ENCODE results near the gene SEMA4D.

The SEMA4D gene

GRCh38 chr9:89436326-89436725 lies 61.6 kb downstream of the SEMA4D start:
- no peaks in the 10 kb centered on the region for H3K27me3 ChIP-seq (ENCODE audit: control insufficient read depth, insufficient read depth, low read length)
- H3K4me1 ChIP-seq = no peaks in the 10 kb centered on the region
- no peak overlapping the region for H3K9ac ChIP-seq
- no peak overlapping the region for H3K4me3 ChIP-seq (ENCODE audit: low read depth, low read length)
- H3K79me2 ChIP-seq = no peaks in the 10 kb centered on the region
- no peak overlapping the region for H3K4me2 ChIP-seq (ENCODE audit: low read length)
- no peak overlapping the region for H3K27ac ChIP-seq
- H2AFZ ChIP-seq = no peak overlapping the region
- no peak for TF ChIP-seq CTCF (IDR thresholded peaks at IDR 0.05)
- no peaks in the 10 kb centered on the region for H3K36me3 ChIP-seq (ENCODE audit: control insufficient read depth, insufficient read depth, low read length)
- no peaks in the 10 kb centered on the region for H3K9me3 ChIP-seq (ENCODE audit: control insufficient read depth, low read length)

- no peaks in the 10 kb centered on the region for H3K9me3 ChIP-seq (ENCODE audit: control insufficient read depth, low read length)
- no peak overlapping the region for H3K4me2 ChIP-seq (ENCODE audit: low read length)
- H3K9ac ChIP-seq = no peak overlapping the region
- no peaks in the 10 kb centered on the region for H3K79me2 ChIP-seq
- H3K27ac ChIP-seq = no peak overlapping the region
- H3K27me3 ChIP-seq (ENCODE audit: control insufficient read depth, insufficient read depth, low read length) = no peaks in the 10 kb centered on the region
- H3K4me1 ChIP-seq = no peaks in the 10 kb centered on the region
- H3K4me3 ChIP-seq (ENCODE audit: low read depth, low read length) = no peak overlapping the region
- no peak overlapping the region for H2AFZ ChIP-seq
- TF ChIP-seq CTCF (IDR thresholded peaks at IDR 0.05) = no peak
- H3K36me3 ChIP-seq (ENCODE audit: control insufficient read depth, insufficient read depth, low read length) = no peaks in the 10 kb centered on the region
Observed at GRCh38 chr9:89435071-89435823, 62.7 kb downstream of the SEMA4D start.

GRCh38 chr9:89434636-89435035 lies 63.3 kb downstream of the SEMA4D start:
- Histone ChIP-seq H3K4me3 (ENCODE audit: low read depth, low read length) (no peak overlapping the region), H3K36me3 (ENCODE audit: control insufficient read depth, insufficient read depth, low read length) (no peaks in the 10 kb centered on the region), H3K9ac (no peak overlapping the region), H3K27ac (no peak overlapping the region), H2AFZ (no peak overlapping the region), H3K4me2 (ENCODE audit: low read length) (no peak overlapping the region), H3K79me2 (no peaks in the 10 kb centered on the region), H3K9me3 (ENCODE audit: control insufficient read depth, low read length) (no peaks in the 10 kb centered on the region), H3K27me3 (ENCODE audit: control insufficient read depth, insufficient read depth, low read length) (no peaks in the 10 kb centered on the region), H3K4me1 (no peaks in the 10 kb centered on the region)
- no peak for TF ChIP-seq CTCF (IDR thresholded peaks at IDR 0.05)

GRCh38 chr9:89433826-89434225 lies 64.1 kb downstream of the SEMA4D start:
- H3K27ac ChIP-seq = no peak overlapping the region
- no peaks in the 10 kb centered on the region for H3K36me3 ChIP-seq (ENCODE audit: control insufficient read depth, insufficient read depth, low read length)
- H3K79me2 ChIP-seq = no peaks in the 10 kb centered on the region
- H3K27me3 ChIP-seq (ENCODE audit: control insufficient read depth, insufficient read depth, low read length) = no peaks in the 10 kb centered on the region
- no peak for TF ChIP-seq CTCF (IDR thresholded peaks at IDR 0.05)
- no peak overlapping the region for H3K9ac ChIP-seq
- H3K4me3 ChIP-seq (ENCODE audit: low read depth, low read length) = no peak overlapping the region
- no peaks in the 10 kb centered on the region for H3K9me3 ChIP-seq (ENCODE audit: control insufficient read depth, low read length)
- H3K4me1 ChIP-seq = no peaks in the 10 kb centered on the region
- H2AFZ ChIP-seq = no peak overlapping the region
- no peak overlapping the region for H3K4me2 ChIP-seq (ENCODE audit: low read length)

GRCh38 chr9:89432986-89433530 lies 64.9 kb downstream of the SEMA4D start:
- no peak overlapping the region for H3K4me2 ChIP-seq (ENCODE audit: low read length)
- no peaks in the 10 kb centered on the region for H3K27me3 ChIP-seq (ENCODE audit: control insufficient read depth, insufficient read depth, low read length)
- H3K4me1 ChIP-seq = no peaks in the 10 kb centered on the region
- TF ChIP-seq CTCF (IDR thresholded peaks at IDR 0.05) = no peak
- no peak overlapping the region for H2AFZ ChIP-seq
- no peaks in the 10 kb centered on the region for H3K9me3 ChIP-seq (ENCODE audit: control insufficient read depth, low read length)
- peaks cover 2% of the 10 kb centered on the region for H3K79me2 ChIP-seq
- H3K9ac ChIP-seq = no peak overlapping the region
- H3K27ac ChIP-seq = no peak overlapping the region
- no peaks in the 10 kb centered on the region for H3K36me3 ChIP-seq (ENCODE audit: control insufficient read depth, insufficient read depth, low read length)
- H3K4me3 ChIP-seq (ENCODE audit: low read depth, low read length) = no peak overlapping the region

Data from parathyroid adenoma (tissue), 2 donors.